ENCODE results near the gene PTGR1.

Gene PTGR1

GRCh38 chr9:111531716-111532115 lies 67.7 kb downstream of the PTGR1 start:
- DNase-seq = no peak

GRCh38 chr9:111529787-111530186 lies 69.7 kb downstream of the PTGR1 start:
- no peak for DNase-seq

GRCh38 chr9:111527347-111527746 lies 72.1 kb downstream of the PTGR1 start:
- no peak for DNase-seq

- peak; percentile 43 for DNase-seq
Observed at GRCh38 chr9:111525056-111525977, 74.1 kb downstream of the PTGR1 start, which contains the start of gene ZNF483. Gene ZNF483, plus strand, starts transcription at chr9:111525179. Its CDS starts 2,217 bp downstream, at chr9:111527396.

- no peak for DNase-seq
Observed at GRCh38 chr9:111524731-111525055, 74.8 kb downstream of the PTGR1 start.

GRCh38 chr9:111516061-111516465 lies 83.4 kb downstream of the PTGR1 start:
- no peak for DNase-seq

- DNase-seq = no peak
Observed at GRCh38 chr9:111514967-111515366, 84.5 kb downstream of the PTGR1 start.
